ENCODE results near the gene GFI1.

DNA sequence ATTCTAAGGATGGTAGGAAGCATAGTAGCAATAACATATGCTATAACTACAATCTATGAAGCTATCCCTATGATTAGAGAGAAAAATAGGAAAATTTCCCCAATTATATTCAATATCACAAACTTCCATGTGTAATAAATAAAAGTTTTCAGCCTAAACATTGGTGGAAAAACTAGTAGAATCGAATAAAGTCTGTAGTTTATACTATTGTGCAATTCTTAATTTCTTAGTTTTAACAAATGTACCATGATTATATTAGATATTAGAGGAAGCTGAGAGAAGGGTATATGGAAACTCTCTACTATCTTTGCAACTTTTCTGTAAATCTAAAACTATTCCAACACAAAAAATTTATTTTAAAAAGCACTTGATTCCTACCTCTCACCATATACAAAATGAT lies 13.8 kb upstream of the GFI1 start:
- no peak for TF ChIP-seq POLR2A (IDR thresholded peaks at IDR 0.05; ENCODE audit: low read length)
- no peak for TF ChIP-seq GATA1 (IDR thresholded peaks at IDR 0.05; ENCODE audit: low read depth, low read length)

All from erythroblast (primary cell).